ENCODE measurements around the gene ADGRG1. TPM values are rescaled to one million over a fixed set of nuclear protein-coding genes. Genes with fewer than 3 reads are reported as not detected.

Gene ADGRG1
- total RNA-seq, 1 experiment from 2014 or later = 131 TPM

GRCh38 chr16:57639172-57639887 lies 10.9 kb downstream of the ADGRG1 start:
- peaks cover 15% of the 10 kb centered on the region for H3K79me2 ChIP-seq (ENCODE audit: low read depth)

GRCh38 chr16:57640185-57640584 lies 11.8 kb downstream of the ADGRG1 start:
- ChIA-PET CTCF (no interaction called here), POLR2A (ENCODE audit: unreplicated experiment) (no interaction called here)
- H3F3A ChIP-seq (ENCODE audit: insufficient read depth, low read depth) = peaks cover 47% of the 10 kb centered on the region
- H3K36me3 ChIP-seq (ENCODE audit: low read depth) = peaks cover 11% of the 10 kb centered on the region; the same call in 1 of the 2 replicates
- H4K20me1 ChIP-seq (ENCODE audit: insufficient read depth) = peaks cover 9% of the 10 kb centered on the region; the same call in 1 of the 2 replicates
- H2AFZ ChIP-seq = no peak overlapping the region
- H3K9me3 ChIP-seq (ENCODE audit: insufficient read depth, low read depth) = no peaks in the 10 kb centered on the region
- intact Hi-C loops (cut with micrococcal nuclease; ENCODE audit: unreplicated experiment) = no loop called here
- H3K4me1 ChIP-seq (replicated peaks; ENCODE audit: insufficient read depth) = peaks cover 49% of the 10 kb centered on the region
- H3K27me3 ChIP-seq (ENCODE audit: insufficient read depth, low read depth) = no peaks in the 10 kb centered on the region
- H3K9me2 ChIP-seq (ENCODE audit: insufficient read depth) = no peaks in the 10 kb centered on the region
- H3K27ac ChIP-seq = no peak overlapping the region
- BruUV-seq (replicated peaks) = no TSS peak
- peaks cover 19% of the 10 kb centered on the region for H3K79me2 ChIP-seq (ENCODE audit: low read depth)
- H3K4me3 ChIP-seq = no peak overlapping the region
- H3K4me2 ChIP-seq = no peak overlapping the region
- no peak for DNase-seq
- TF ChIP-seq, protein P1, sequence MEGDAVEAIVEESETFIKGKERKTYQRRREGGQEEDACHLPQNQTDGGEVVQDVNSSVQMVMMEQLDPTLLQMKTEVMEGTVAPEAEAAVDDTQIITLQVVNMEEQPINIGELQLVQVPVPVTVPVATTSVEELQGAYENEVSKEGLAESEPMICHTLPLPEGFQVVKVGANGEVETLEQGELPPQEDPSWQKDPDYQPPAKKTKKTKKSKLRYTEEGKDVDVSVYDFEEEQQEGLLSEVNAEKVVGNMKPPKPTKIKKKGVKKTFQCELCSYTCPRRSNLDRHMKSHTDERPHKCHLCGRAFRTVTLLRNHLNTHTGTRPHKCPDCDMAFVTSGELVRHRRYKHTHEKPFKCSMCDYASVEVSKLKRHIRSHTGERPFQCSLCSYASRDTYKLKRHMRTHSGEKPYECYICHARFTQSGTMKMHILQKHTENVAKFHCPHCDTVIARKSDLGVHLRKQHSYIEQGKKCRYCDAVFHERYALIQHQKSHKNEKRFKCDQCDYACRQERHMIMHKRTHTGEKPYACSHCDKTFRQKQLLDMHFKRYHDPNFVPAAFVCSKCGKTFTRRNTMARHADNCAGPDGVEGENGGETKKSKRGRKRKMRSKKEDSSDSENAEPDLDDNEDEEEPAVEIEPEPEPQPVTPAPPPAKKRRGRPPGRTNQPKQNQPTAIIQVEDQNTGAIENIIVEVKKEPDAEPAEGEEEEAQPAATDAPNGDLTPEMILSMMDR (conservative IDR thresholded peaks at IDR 0.05) = no peak
- TF ChIP-seq EZH2 (IDR thresholded peaks at IDR 0.05; ENCODE audit: low read depth) = no peak

More at GRCh38 chr16:57639172-57639887, 10.9 kb downstream of the ADGRG1 start:
- Histone ChIP-seq H2AFZ (no peak overlapping the region), H3K9me3 (ENCODE audit: insufficient read depth, low read depth) (no peaks in the 10 kb centered on the region), H4K20me1 (ENCODE audit: insufficient read depth) (peaks cover 15% of the 10 kb centered on the region; the same call in 1 of the 2 replicates), H3K36me3 (ENCODE audit: low read depth) (peaks cover 8% of the 10 kb centered on the region; the same call in 1 of the 2 replicates), H3K27ac (no peak overlapping the region), H3F3A (ENCODE audit: insufficient read depth, low read depth) (peaks cover 47% of the 10 kb centered on the region), H3K4me1 (replicated peaks; ENCODE audit: insufficient read depth) (peaks cover 52% of the 10 kb centered on the region), H3K4me2 (no peak overlapping the region), H3K27me3 (ENCODE audit: insufficient read depth, low read depth) (no peaks in the 10 kb centered on the region), H3K4me3 (no peak overlapping the region), H3K9me2 (ENCODE audit: insufficient read depth) (no peaks in the 10 kb centered on the region)
- intact Hi-C loops (cut with micrococcal nuclease; ENCODE audit: unreplicated experiment) = no loop called here
- BruUV-seq (replicated peaks) = no TSS peak
- POLR2A ChIA-PET (ENCODE audit: unreplicated experiment) = no interaction called here
- CTCF ChIA-PET = no interaction called here
- TF ChIP-seq, protein P1 (conservative IDR thresholded peaks at IDR 0.05) = no peak
- TF ChIP-seq EZH2 (IDR thresholded peaks at IDR 0.05; ENCODE audit: low read depth) = no peak
- DNase-seq = no peak

DNA sequence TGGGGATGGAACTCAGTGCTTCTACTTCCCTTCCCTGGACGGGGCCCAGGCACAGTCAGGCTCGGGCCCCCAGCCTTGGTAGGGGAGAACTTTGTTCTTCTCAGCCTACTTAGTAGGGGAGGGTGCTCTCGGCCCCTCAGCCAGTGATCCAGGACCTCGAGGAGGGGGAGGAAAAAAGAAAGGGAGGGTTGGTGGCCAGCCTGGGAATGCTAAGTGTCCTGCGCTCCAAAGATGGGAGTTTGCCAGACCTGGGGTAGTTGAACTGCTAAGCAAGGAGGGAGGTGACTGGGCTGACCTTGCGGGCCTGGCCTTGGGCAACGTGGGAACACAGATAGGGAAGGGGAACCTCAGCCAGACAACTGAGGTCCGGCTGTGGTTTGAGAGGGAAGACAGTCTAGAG lies 12.2 kb downstream of the ADGRG1 start:
- TF ChIP-seq, protein P1 (conservative IDR thresholded peaks at IDR 0.05) = no peak
- no peak for TF ChIP-seq EZH2 (IDR thresholded peaks at IDR 0.05; ENCODE audit: low read depth)
- Histone ChIP-seq H3K4me2 (no peak overlapping the region), H3K27ac (no peak overlapping the region), H4K20me1 (ENCODE audit: insufficient read depth) (peaks cover 6% of the 10 kb centered on the region; the same call in 1 of the 2 replicates), H3K79me2 (ENCODE audit: low read depth) (peaks cover 24% of the 10 kb centered on the region), H3K9me2 (ENCODE audit: insufficient read depth) (no peaks in the 10 kb centered on the region), H3K4me3 (no peak overlapping the region), H3K27me3 (ENCODE audit: insufficient read depth, low read depth) (no peaks in the 10 kb centered on the region), H3K4me1 (replicated peaks; ENCODE audit: insufficient read depth) (peaks cover 52% of the 10 kb centered on the region), H3K9me3 (ENCODE audit: insufficient read depth, low read depth) (no peaks in the 10 kb centered on the region), H2AFZ (no peak overlapping the region), H3K36me3 (ENCODE audit: low read depth) (peaks cover 11% of the 10 kb centered on the region; the same call in 1 of the 2 replicates), H3F3A (ENCODE audit: insufficient read depth, low read depth) (peaks cover 47% of the 10 kb centered on the region)
- POLR2A ChIA-PET (ENCODE audit: unreplicated experiment) = no interaction called here
- DNase-seq = no peak
- intact Hi-C loops (cut with micrococcal nuclease; ENCODE audit: unreplicated experiment) = no loop called here
- CTCF ChIA-PET = no interaction called here
- BruUV-seq (replicated peaks) = no TSS peak
